ENCODE measurements around the gene RHD. TPM values are rescaled to one million over a fixed set of nuclear protein-coding genes. Genes with fewer than 3 reads are reported as not detected.

The RHD gene
- polyA plus RNA-seq, 1 experiment, result not detected

GRCh38 chr1:25245809-25246599, 26.3 kb upstream of the RHD start:
- Histone ChIP-seq H3K27me3 (ENCODE audit: control insufficient read depth, insufficient read depth, low read length) (no peaks in the 10 kb centered on the region), H3K4me3 (ENCODE audit: low read depth, low read length) (peak overlapping the region; percentile 99), H3K9me3 (ENCODE audit: control insufficient read depth, insufficient read depth, low read length) (no peaks in the 10 kb centered on the region; the same call in 1 of the 2 replicates), H3K27ac (ENCODE audit: low read depth, low read length) (no peak overlapping the region)
- no peak for TF ChIP-seq CTCF (IDR thresholded peaks at IDR 0.05; ENCODE audit: low read depth, low read length)
- no peak for DNase-seq (ENCODE audit: low read depth, low spot score)
- CTCF ChIA-PET, result no interaction called here
- POLR2A ChIA-PET, result interaction anchor here (1.9 kb wide), 2 partner anchors 13 to 14 kb away, joined by 7 to 36 read pairs; partner anchors contain the start of gene SYF2

- H3K4me3 ChIP-seq (ENCODE audit: low read depth, low read length), result peak overlapping the region; percentile 99
- ChIA-PET CTCF (no interaction called here), POLR2A (interaction anchor here (1.0 to 1.9 kb wide), 3 partner anchors 14 to 184 kb away, joined by 3 to 36 read pairs (median 7); partner anchors contain the start of gene SYF2)
- H3K27ac ChIP-seq (ENCODE audit: low read depth, low read length), result peak overlapping the region; percentile 99
- no peak for DNase-seq (ENCODE audit: low read depth, low spot score)
- no peaks in the 10 kb centered on the region; the same call in 1 of the 2 replicates for H3K9me3 ChIP-seq (ENCODE audit: control insufficient read depth, insufficient read depth, low read length)
- no peaks in the 10 kb centered on the region for H3K27me3 ChIP-seq (ENCODE audit: control insufficient read depth, insufficient read depth, low read length)
- TF ChIP-seq CTCF (IDR thresholded peaks at IDR 0.05; ENCODE audit: low read depth, low read length), result no peak
These were observed 25.7 kb upstream of the RHD start for GRCh38 chr1:25246600-25247023.

GRCh38 chr1:25247024-25247828, 25.1 kb upstream of the RHD start, which contains the start of gene RSRP1:
Gene RSRP1 (minus strand): TSS chr1:25247454. CDS start chr1:25246963, 491 bp downstream.
- Histone ChIP-seq H3K4me3 (ENCODE audit: low read depth, low read length) (peak within 1 kb of the TSS; percentile 99), H3K27me3 (ENCODE audit: control insufficient read depth, insufficient read depth, low read length) (no peaks in the 10 kb centered on the region), H3K27ac (ENCODE audit: low read depth, low read length) (peak within 1 kb of the TSS; percentile 99), H3K9me3 (ENCODE audit: control insufficient read depth, insufficient read depth, low read length) (no peaks in the 10 kb centered on the region; the same call in 1 of the 2 replicates)
- ChIA-PET POLR2A (interaction anchor here (0.5 to 1.9 kb wide), 25 partner anchors 8 to 648 kb away, joined by 3 to 36 read pairs (median 5); partner anchors contain the start of genes LDLRAP1, SYF2 and TMEM50A), CTCF (no interaction called here)
- no peak for TF ChIP-seq CTCF (IDR thresholded peaks at IDR 0.05; ENCODE audit: low read depth, low read length)
- peak; percentile 95 for DNase-seq (ENCODE audit: low read depth, low spot score)

- TF ChIP-seq CTCF (IDR thresholded peaks at IDR 0.05; ENCODE audit: low read depth, low read length), result peak; percentile 17; the same call in 1 of the 2 replicates
- CTCF ChIA-PET, result no interaction called here
- POLR2A ChIA-PET, result interaction anchor here (0.5 to 1.9 kb wide), 26 partner anchors 8 to 648 kb away, joined by 3 to 36 read pairs (median 4); partner anchors contain the start of genes LDLRAP1, SYF2 and TMEM50A
- peak overlapping the region; percentile 77 for H3K27ac ChIP-seq (ENCODE audit: low read depth, low read length)
- no peaks in the 10 kb centered on the region for H3K27me3 ChIP-seq (ENCODE audit: control insufficient read depth, insufficient read depth, low read length)
- H3K9me3 ChIP-seq (ENCODE audit: control insufficient read depth, insufficient read depth, low read length), result no peaks in the 10 kb centered on the region; the same call in 1 of the 2 replicates
- H3K4me3 ChIP-seq (ENCODE audit: low read depth, low read length), result peak overlapping the region; percentile 99
- no peak for DNase-seq (ENCODE audit: low read depth, low spot score)
These were observed 24.2 kb upstream of the RHD start for GRCh38 chr1:25247829-25248754.

All from AG04450 (cell line).